Transverse colon (tissue), 4 donors: Measurements from ENCODE around the gene CFAP20DC. TPM values are rescaled to one million over a fixed set of nuclear protein-coding genes. Genes with fewer than 3 reads are reported as not detected.
"Not testable (repeated sequence)": the region's sequence is repeated elsewhere in the genome, so short reads cannot be mapped to it uniquely, and the experiment has no call there.

Experiments used
- DNase-seq: peaks from one replicate; pipeline ENCODE4 v3.0.0-alpha.2; 2019
- H3K27ac ChIP-seq, 4 donors: fragments of 200-600 bp; sonication (generic); 2 replicates each; pipeline ENCODE4 v1.5.1; 2016 to 2018; ENCODE audit warnings: inconsistent platforms in 4 of 4
- H3K27me3 ChIP-seq: fragments of 200-600 bp; sonication (generic); 2 replicates; pipeline ENCODE4 v1.5.1; 2017; ENCODE audit warnings: inconsistent platforms
- H3K36me3 ChIP-seq, 4 donors: fragments of 200-600 bp; sonication (generic); 2 replicates each; pipeline ENCODE4 v1.5.1; 2017 to 2019; ENCODE audit warnings: inconsistent platforms in 4 of 4
- H3K4me1 ChIP-seq, 4 donors: fragments of 200-600 bp; sonication (generic); 2 replicates each; pipeline ENCODE4 v1.5.1; 2017 to 2020; ENCODE audit warnings: inconsistent platforms in 4 of 4
- H3K4me3 ChIP-seq, 4 donors: fragments of 200-600 bp; sonication (generic); 1 replicate in 1 of 4; 2 replicates in 3 of 4; pipeline versions ENCODE4 v1.5.1 to v1.6.1; 2017 to 2019; ENCODE audit warnings: inconsistent platforms in 4 of 4
- H3K9me3 ChIP-seq, 2 donors: fragments of 200-600 bp; sonication (generic); 2 replicates each; pipeline ENCODE4 v1.5.1; 2017 to 2019; ENCODE audit warnings: inconsistent platforms in 2 of 2
- CTCF ChIP-seq, 5 experiments: fragments of 200-600 bp in 3 of 5; fragments of 450-650 bp in 2 of 5; sonication (generic) in 3 of 5; IDR thresholded peaks; 1 replicate in 2 of 5; 2 replicates in 3 of 5; pipeline ENCODE4 v1.5.1; 2016 to 2017; ENCODE audit warnings: antibody characterized with exemption in 5 of 5, inconsistent platforms in 3 of 5, mild to moderate bottlenecking in 2 of 5, moderate library complexity in 1 of 5
- EP300 ChIP-seq: sonication (generic); formaldehyde crosslinking; IDR thresholded peaks from one replicate; pipeline ENCODE4 v1.6.1; 2017; ENCODE audit warnings: antibody characterized with exemption, low read depth
- POLR2A ChIP-seq: fragments of 450-650 bp; IDR thresholded peaks from one replicate; pipeline ENCODE4 v1.6.1; 2016; ENCODE audit warnings: antibody characterized with exemption, mild to moderate bottlenecking, moderate library complexity
- POLR2AphosphoS5 ChIP-seq, 3 donors: sonication (generic); formaldehyde crosslinking; IDR thresholded peaks; one replicate each; pipeline ENCODE4 v1.6.1; 2016; ENCODE audit warnings: antibody characterized with exemption in 3 of 3
- WGBS, 2 donors: methylation state at CpG; one replicate each; pipeline ENCODE4 v1.1.5; 2018; ENCODE audit warnings: low coverage in 1 of 2; 5-methylcytosine and 5-hydroxymethylcytosine counted together
- in situ Hi-C, 4 donors: fragments of 200-750 bp; cut with MboI; loops; one replicate each; pipeline versions ENCODE4 v1.15.0 to v1.15.1; 2017; ENCODE audit warnings: low sequenced_read_pairs in 3 of 4, low pct_ligation_motif_present in 1 of 4, low pct_unique_long_range_greater_than_20kb in 1 of 4
- intact Hi-C: fragments of 100-400 bp; cut with DNase I; formaldehyde crosslinking; loops from one replicate; pipeline ENCODE4 v1.15.1; 2023; ENCODE audit warnings: low total_unique reads
- total RNA-seq, 4 donors: library from RNA; depleted of rRNA; stranded (reverse); fragments of >200 nt; gene quantifications; one replicate each; pipeline ENCODE4 v1.1.0, GENCODE V29; 2016

CFAP20DC gene
- total RNA-seq: under 1 TPM in 2 of 4 donors, not detected in 2; 0.20 to 0.82 TPM

GRCh38 chr3:59049671-59050331, at the start of gene CFAP20DC:
Gene CFAP20DC, minus strand, starts transcription at chr3:59050025. Its CDS starts 394 bp downstream, at chr3:59049631.
- intact Hi-C loops (no loop called here), in situ Hi-C loops (loop anchor here in 2 of 4 donors (10.0 to 25.0 kb wide), 2 partner anchors 405 to 412 kb away; no protein-coding TSS in a partner anchor)
- Histone ChIP-seq H3K27me3 (no peaks in the 10 kb centered on the region), H3K4me1 (peaks cover 0 to 3% (median 0%) of the 10 kb centered on the region in 4 donors), H3K27ac (peak within 1 kb of the TSS in 3 of 4 donors; percentile 47 to 71 (median 66)), H3K36me3 (no peaks in the 10 kb centered on the region), H3K4me3 (peak within 1 kb of the TSS; percentile 42 to 53 (median 46)), H3K9me3 (no peaks in the 10 kb centered on the region)
- peak; percentile 91 for DNase-seq
- WGBS, 2 donors: 8% methylated on average over 34 of the region's 60 CpGs; no CpG with 5 or more reads in 1 of the 2 donors
- TF ChIP-seq POLR2AphosphoS5 (IDR thresholded peaks at IDR 0.05) (peak; percentile 53 to 72 (median 68)), POLR2A (peak; percentile 52), CTCF (IDR thresholded peaks at IDR 0.05) (no peak)

- H3K4me1 ChIP-seq, H3K27me3 ChIP-seq, H3K27ac ChIP-seq, DNase-seq, intact Hi-C loops, H3K36me3 ChIP-seq, in situ Hi-C loops, H3K4me3 ChIP-seq, H3K9me3 ChIP-seq: not testable (repeated sequence)
- WGBS, 2 donors: 50 to 64% methylated on average over 1 of the region's 1 CpG
Observed at GRCh38 chr3:59098516-59098915, 48.7 kb upstream of the CFAP20DC start.

GRCh38 chr3:59094446-59094845, 44.6 kb upstream of the CFAP20DC start:
- WGBS, 2 donors: 75 to 91% methylated on average over 3 of the region's 3 CpGs
- Histone ChIP-seq H3K9me3 (no peaks in the 10 kb centered on the region), H3K36me3 (no peaks in the 10 kb centered on the region), H3K4me3 (no peak overlapping the region), H3K27ac (no peak overlapping the region), H3K4me1 (no peaks in the 10 kb centered on the region), H3K27me3 (no peaks in the 10 kb centered on the region)
- no peak for TF ChIP-seq POLR2AphosphoS5 (IDR thresholded peaks at IDR 0.05)
- no peak for TF ChIP-seq EP300
- no peak for TF ChIP-seq POLR2A
- TF ChIP-seq CTCF (IDR thresholded peaks at IDR 0.05): no peak
- intact Hi-C loops: no loop called here
- DNase-seq: no peak
- in situ Hi-C loops: no loop called here

GRCh38 chr3:59093521-59093920, 43.7 kb upstream of the CFAP20DC start:
- TF ChIP-seq CTCF (IDR thresholded peaks at IDR 0.05) (no peak), POLR2A (no peak), EP300 (no peak), POLR2AphosphoS5 (IDR thresholded peaks at IDR 0.05) (no peak)
- in situ Hi-C loops: no loop called here
- 79 to 88% methylated on average over 1 of the region's 1 CpG for WGBS, 2 donors
- intact Hi-C loops: no loop called here
- H3K36me3 ChIP-seq: no peaks in the 10 kb centered on the region
- H3K27me3 ChIP-seq: no peaks in the 10 kb centered on the region
- no peaks in the 10 kb centered on the region for H3K9me3 ChIP-seq
- no peak for DNase-seq
- H3K4me1 ChIP-seq: no peaks in the 10 kb centered on the region
- no peak overlapping the region for H3K4me3 ChIP-seq
- no peak overlapping the region for H3K27ac ChIP-seq

GRCh38 chr3:59088761-59089160, 38.9 kb upstream of the CFAP20DC start:
- Histone ChIP-seq H3K9me3 (no peaks in the 10 kb centered on the region), H3K27ac (no peak overlapping the region), H3K4me3 (no peak overlapping the region), H3K4me1 (no peaks in the 10 kb centered on the region), H3K27me3 (no peaks in the 10 kb centered on the region), H3K36me3 (no peaks in the 10 kb centered on the region)
- intact Hi-C loops: no loop called here
- TF ChIP-seq CTCF (IDR thresholded peaks at IDR 0.05) (no peak), POLR2A (no peak), POLR2AphosphoS5 (IDR thresholded peaks at IDR 0.05) (no peak), EP300 (no peak)
- 37% methylated on average over 1 of the region's 1 CpG; no CpG with 5 or more reads in 1 of the 2 donors for WGBS, 2 donors
- in situ Hi-C loops: no loop called here
- DNase-seq: no peak
